Activated effector memory CD4-positive, alpha-beta T cell treated with Interleukin-2 at 50 U/mL for 16 hours (primary cell): Measurements from ENCODE around the gene ANKS1A.

Experiments used
- DNase-seq: peaks from one replicate; pipeline ENCODE4 v3.0.0-alpha.2; 2020

The ANKS1A gene

DNA sequence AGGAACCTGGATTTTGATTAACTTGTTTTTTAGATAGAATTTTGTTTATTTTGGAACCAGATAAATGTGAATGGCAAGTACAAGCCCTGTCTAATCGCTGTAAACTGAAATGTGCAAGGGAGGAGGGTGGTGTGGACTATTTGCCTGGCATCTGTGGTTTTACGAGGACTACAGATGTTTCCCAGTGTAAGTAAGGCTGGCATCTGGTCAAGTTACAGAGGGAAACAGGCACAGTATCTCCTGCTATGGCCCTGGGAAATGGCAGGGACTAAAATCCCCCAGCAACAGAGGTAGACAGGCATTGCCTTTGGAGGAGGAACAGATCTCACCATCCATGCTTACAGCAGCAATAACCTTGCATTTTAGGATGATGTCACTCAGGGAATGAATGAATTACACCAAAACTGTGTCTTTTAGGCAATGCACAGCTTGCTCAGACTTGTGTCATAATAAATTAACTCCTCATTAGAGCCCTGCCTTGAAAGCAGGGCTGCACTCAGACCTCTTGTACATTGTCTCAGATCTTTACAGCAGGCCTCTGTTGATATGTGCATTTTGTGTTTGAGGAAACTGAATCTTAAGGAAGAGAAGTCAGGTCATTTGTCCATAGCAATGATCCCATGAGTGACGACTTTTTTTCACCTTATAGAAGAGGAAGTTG, 155.8 kb downstream of the ANKS1A start:
- no peak for DNase-seq

- DNase-seq: no peak
These were observed 157.0 kb downstream of the ANKS1A start for GRCh38 chr6:35046103-35046502.

- DNase-seq: no peak
These were observed 157.8 kb downstream of the ANKS1A start for GRCh38 chr6:35046862-35047261.

DNA sequence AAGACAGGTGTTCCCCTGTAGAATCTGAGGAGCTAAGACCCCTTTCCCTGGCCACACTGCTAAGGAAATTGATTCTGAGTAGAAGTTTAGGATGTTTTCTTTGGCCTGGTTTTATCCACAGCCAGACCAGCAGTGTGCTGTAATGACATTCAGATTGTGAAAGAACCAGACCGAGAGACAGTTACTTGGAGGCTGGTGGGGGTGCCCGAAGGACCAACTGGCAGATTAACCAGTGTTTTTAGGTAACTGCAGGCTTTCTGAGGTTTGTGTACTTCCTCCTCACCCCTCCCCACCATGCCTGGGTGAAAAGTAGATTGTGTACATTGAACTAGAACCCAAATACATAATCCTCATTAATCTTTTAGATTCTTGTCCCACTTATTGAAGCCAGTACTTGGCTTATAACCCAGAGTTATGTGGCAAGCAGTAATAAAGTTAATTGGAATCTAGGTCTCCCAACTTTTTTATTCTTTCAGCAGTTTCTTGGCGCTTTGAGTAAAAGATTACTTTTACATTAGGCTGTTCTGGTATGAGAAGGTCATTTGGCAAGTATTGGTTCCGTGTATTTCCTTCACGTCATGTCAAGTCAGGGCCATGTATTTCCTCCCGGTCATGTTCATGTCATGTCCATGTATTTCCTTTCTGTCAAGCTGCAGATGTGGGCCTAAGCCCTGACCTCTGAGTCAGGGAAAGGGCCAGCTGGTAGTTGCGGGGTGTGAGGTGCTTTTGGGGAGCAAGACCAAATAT, 158.4 kb downstream of the ANKS1A start:
- DNase-seq: no peak

DNA sequence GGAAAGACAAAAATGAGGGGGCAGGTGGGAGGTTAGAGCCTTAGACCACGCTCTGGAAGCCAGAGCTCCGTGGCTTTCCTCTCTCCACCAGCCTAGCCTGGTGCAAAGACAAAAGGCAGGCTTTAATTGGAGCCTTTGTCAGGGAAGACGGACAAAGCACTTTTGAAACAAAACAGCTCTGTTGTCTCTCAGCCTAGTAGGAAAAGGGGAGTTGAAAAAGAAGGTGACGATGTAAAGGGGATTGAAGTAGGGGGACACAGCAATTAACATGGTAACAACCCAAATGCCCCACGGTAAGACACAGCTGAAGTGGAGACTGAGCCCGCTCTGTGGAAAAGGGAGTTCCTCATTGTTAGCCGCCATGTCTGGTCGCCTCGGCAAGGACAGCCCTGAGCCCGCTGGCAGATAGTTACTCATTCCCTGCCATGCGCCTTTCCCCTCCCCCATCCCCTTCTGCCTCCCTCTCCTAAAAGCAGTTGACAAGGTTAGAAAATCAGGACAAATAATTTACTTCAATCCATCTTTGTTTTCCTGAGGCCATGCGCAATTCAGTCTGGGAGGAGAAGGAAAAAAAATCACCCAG, 159.1 kb downstream of the ANKS1A start:
- no peak for DNase-seq

GRCh38 chr6:35048631-35049083, 159.6 kb downstream of the ANKS1A start:
- no peak for DNase-seq

DNA sequence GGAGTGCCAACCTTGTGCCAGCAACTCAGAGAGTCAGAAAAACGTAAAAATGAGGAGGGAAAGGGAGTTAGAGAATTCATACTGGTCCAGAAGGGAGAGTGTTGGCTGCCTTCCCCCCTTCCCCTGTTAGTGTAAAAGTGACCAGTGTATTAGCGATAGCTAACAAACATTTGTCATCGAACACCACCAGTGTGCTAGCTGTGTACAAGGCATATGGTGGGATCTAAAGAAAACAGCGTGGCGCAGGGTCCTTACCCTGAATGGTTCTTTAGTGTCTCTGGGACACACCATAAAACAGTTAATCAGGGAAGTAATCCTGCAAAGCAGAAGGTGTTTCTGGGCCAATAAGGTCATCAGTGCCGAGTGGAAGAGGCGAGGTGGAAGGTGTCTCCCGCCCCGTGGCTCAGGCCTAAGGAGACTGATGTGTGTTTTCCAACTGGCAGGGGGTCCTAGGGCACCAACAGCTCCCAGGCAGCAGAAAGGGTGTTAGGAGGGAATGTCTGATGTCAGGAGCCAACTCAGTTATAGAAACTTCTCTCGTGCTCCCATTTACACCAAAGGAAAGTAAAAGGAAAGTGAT, 160.2 kb downstream of the ANKS1A start:
- DNase-seq: no peak

GRCh38 chr6:35049900-35050756, 161.1 kb downstream of the ANKS1A start:
- no peak for DNase-seq

GRCh38 chr6:35050757-35051330, 161.8 kb downstream of the ANKS1A start:
- no peak for DNase-seq

DNA sequence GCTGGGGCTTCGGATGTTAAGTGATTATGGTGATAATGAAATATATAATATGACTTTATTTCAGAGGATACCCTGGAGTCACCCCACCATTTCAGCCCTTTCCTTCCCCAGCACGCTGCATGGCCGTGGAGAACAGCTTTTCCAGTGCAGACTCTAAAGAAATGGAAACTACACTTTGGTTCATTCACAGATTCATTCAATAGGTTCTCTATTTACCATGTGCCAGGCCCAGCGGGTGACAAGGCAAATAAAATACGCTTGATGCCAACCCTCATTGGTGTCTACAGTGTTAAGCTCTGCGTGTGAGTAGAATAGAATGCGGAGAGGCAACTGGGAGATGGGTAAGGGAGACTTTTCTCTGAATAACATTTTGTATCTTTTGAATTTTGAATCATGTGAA, 162.3 kb downstream of the ANKS1A start:
- DNase-seq: no peak

- DNase-seq: no peak
These were observed 163.0 kb downstream of the ANKS1A start for GRCh38 chr6:35051997-35052583.

DNA sequence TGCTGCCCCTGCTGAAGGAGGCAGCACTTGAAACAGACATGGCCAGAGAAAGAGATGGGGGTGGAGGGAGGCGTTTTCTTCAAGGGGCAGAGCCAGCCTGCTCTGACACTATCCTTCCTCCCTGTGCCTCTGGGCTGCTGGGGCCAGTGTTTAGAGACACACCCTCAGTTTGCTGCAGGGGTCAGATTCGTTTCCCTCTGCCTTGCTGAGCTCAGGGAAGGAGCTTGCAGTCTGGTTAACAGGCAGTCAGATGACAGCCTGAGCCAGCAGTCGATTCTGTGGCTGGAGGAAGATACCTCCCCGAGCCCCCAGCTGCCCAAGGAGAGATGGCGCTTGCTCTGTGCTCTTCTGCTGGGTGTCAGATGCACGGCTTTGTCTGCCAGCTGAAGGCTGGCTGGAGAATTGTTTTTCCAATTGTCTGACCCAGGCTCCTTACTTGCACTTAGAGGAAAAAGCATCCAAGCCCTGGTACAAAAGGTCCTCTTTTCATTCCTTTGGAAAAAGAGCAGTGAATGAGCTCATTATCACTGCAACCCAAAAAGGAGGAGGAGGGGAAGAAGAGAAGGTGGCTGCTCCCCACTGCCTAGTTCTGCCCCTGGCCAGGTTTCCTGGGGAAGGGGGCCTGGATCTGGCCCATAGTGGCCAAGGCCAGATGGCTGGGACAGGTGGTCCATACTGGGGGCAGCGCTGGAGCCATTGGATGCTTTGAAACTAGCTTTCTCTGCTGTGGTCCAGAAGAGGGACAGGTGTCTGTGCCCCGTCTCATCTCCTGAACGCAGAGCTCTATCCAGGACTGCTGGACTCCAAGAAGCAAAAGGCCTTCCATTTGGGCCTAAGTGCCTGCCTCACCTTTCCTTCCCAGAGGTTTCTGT, 163.9 kb downstream of the ANKS1A start:
- DNase-seq: no peak

DNA sequence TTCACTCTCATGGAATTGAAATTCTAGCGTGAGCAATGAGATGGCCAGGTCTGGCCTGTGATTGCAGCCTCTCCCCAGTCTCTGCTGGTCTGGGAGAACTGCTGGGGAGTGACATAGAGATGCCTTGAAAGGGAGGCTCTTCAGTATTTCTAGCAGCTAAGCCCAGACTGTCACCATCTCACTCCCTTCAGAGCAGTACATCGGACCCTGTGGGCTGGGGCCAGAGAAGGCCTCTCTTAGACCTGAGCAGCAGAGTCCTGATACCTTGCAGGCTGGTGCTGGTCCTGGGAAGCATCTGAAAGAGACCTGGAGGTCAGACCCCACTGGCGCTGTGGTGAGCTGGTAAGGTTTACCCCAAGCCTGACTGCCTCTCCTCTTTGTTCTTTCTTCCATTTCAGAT, 164.6 kb downstream of the ANKS1A start:
- no peak for DNase-seq

DNA sequence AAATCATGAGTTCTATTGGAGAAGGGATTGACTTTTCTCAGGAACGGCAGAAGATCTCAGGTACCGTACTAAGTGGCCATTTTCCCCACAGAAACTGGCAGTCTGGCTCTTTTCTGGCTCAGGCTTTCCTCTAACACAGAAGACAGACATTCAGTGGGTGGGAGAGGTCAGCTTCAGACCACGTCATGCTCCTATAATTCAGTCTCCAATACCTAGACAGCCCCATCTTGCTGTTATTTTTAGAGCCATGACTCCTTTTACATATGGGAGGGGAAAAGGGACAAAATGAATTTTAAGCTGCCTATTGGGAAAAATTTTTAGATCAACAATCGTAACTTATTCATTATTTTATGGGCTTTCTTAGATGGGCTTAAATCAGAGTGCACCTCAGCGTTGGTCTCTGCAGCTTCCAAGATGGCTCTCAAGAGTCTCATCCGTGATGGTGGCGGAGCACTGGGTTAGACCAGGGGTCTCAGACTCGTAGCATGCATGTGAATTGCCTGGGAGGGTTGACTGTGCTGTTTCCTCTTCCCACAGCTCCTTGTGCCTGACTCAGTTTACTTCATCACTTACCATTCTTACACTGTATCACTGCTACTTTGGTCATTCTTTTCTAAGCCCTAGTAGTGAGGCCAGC, 165.2 kb downstream of the ANKS1A start:
- DNase-seq: no peak

GRCh38 chr6:35054743-35055130, 165.7 kb downstream of the ANKS1A start:
- no peak for DNase-seq

DNA sequence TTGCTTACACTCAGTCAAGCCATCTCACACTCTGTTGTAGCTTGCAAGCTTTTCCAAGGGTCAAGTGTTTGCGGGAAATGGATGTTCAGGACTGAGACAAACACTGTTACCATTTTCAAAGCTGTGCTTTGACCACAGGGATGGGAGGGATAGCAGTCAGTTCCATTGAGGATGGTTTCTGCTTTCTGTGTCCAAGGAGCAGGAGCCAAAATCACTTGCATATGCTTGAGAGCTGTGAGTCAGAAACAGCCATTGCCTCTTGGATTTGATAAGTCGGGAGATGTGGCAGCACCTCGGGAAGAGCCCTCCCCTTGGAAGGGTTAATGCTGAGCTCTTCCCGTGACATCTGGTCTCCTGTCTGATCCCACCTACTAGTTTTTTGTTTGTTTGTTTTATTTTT, 166.8 kb downstream of the ANKS1A start:
- DNase-seq: no peak

DNA sequence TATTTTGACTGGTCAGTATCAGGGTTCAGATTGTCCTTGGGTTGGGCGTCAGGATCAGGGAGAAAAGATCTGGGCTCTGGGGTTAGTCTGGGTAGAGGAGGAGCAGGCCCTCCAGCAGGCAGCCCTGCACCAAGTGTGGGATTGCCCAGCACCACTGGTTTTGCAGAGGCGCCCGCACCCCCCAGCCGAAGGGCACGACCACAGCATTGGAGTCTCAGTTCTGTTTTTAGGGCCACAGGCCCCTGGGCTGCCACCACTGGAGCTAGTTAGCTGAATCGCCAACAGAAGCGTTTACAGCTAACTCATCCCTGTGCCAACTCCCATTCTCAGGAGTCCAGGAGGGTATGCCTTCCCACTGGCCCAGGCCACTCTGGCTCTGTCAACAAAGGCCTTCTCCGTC, 167.9 kb downstream of the ANKS1A start:
- DNase-seq: no peak

GRCh38 chr6:35057449-35058357, 168.6 kb downstream of the ANKS1A start:
- DNase-seq: no peak

DNA sequence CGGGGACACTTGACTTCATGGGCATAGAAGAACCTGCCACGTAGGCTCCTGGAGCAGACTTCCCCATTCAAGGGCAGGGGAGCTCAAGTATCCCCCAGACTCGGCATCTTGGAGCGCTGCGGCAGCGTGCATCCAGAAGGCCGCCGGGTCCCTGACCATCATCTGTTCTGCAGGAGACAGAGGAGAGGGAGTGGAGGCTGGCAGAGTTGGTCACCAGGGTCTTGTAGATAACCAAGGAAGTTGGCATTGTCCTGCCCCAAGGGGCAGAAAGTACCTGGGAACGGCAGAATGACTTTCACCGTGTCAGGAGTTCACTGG, 169.3 kb downstream of the ANKS1A start:
- no peak for DNase-seq
